ENCODE data around the gene PTPN2.
"Not testable (repeated sequence)": the region's sequence is repeated elsewhere in the genome, so short reads cannot be mapped to it uniquely, and the experiment has no call there.

The PTPN2 gene

DNA sequence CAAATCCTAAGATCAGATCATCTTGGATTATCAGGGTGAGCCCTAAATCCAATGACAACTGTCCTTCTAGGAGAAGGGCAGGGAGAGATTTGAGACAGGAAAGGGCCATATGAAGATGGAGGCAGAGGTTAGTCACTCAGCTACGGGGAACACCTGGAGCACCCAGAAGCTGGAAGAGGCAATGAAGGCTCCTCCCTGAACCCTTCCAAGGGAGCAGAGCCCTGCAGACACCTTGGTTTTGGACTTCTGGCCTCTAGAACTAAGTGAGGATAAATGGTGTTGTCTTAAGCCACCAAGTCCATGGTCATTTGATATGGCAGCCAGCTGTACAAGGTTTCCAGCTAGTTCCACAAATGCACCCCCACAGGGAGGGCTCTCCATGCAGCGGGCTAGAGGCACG, 6.9 kb upstream of the PTPN2 start:
- DNase-seq, result no peak

GRCh38 chr18:12886498-12887126, 2.6 kb upstream of the PTPN2 start:
- peak; percentile 12 for DNase-seq

- no peak for DNase-seq
Measured at GRCh38 chr18:12885500-12885899, 1.5 kb upstream of the PTPN2 start.

DNA sequence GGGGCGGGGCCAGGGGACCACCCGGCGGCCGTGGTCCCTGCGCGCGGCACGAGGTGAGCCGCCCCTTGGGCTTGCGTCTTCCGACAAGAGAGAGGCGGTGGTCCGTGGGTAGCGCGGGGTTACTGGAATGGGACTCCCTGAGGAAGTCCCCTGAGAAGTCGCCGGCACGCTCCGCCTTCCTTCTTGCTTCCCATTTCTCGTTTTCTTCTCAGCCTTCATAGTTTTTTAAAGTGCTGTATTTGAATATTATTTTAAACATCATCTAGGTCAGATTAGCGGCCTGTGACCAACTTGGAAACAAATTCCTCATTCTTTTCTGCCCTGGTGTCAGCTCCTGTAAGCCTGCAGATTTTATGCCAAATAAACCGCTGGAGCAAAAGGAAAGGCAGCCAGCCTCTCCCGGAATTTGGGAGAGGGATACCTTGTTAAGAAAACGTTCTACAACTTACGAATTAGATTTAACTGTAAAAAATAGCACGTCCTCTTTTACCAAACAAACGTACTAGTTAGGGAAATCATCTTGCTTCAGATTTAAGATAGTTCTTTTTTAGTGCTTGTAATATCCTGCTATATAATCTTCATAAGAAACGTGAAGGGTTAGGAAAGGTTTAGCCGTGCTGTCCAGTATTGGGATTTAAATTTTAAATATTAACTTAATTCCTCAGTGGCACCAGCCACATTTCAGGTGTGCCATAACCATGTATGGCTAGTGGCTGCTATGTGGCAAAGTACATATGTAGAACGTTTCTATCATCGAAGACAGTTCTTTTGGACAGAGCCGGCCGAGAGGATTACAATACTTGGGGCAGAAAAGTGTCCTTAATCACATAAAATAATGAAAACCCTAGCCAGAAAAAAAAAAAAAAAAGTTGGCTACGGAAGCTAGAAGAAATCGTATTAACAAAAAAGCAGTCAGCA, 628 bp upstream of the PTPN2 start:
- DNase-seq, result no peak

DNA sequence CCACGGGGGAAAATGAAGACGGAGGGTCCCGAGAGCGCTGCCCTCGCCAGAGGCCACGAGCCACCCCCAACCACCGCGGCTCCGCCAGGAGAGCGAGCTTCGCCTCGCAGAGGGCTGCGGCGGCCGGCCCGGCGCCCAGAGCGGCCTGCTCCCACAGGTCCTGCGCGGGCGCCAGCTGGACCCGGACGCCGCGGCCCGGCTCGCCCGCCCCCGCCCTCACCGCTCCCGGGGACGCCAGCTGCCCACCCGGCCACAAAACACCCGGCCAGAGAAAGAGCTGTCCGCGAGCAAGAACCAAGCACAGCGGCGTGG, 709 bp downstream of the PTPN2 start:
- DNase-seq, result no peak

GRCh38 chr18:12882453-12883371, 1.3 kb downstream of the PTPN2 start:
- no peak for DNase-seq

DNA sequence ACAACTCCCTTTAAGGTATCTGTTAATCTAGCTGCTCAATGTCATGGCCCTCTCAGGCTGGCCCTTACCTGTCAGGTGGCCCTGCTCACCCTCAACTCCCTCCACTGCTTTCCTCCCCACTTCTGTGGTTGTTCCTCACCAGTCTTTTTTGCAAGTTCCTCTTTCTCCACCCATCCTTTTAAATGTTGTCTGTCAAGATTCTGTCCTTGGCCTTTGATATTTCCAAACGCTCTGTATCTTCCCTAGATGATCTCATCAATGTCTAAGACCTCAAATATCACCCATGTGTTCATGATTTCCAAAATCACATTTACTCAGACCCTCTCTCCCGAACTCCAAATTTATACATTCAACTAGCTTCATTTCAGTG, 3.5 kb downstream of the PTPN2 start:
- DNase-seq, result no peak

DNA sequence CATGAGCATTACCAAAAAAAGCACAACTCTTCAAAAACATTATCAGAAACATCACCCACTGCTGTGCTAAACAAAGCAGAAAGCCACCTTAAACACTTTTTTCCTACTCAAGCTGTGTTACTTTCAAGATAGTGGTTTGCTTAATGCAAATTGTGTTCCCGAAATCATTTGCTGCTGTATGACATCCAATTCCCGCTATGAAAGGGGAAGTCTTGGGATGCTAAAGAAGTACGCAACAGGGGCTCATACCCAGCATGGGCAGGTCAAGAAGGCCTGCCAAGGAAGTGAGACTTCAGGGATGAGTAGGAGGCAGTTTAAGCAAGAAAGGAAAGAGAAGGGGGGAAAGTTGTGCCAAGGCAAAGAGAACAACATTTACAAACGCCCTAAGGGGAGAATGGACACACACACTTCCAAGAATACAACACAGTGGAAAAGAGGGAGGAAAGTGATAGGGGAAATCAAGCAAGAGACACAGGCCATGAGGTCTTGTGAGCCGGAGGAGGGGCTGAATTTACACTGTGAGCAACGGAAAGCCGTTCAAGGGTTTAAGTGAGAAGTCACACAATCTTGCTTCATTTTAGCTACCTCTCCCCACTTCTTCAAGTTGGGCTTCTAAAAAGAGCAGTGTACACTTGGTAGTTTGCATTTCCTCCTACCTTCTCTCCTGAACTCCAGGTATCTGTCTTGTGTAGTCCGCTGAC, 4.0 kb downstream of the PTPN2 start:
- no peak for DNase-seq

DNA sequence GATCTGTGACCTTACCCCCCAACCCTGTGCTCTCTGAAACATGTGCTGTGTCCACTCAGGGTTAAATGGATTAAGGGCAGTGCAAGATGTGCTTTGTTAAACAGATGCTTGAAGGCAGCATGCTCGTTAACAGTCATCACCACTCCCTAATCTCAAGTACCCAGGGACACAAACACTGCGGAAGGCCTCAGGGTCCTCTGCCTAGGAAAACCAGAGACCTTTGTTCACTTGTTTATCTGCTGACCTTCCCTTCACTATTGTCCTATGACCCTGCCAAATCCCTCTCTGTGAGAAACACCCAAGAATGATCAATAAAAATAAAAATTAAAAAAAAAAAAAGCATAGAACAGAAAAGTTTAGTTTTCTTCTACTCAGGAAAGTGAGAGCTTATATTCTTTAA, 9.0 kb downstream of the PTPN2 start:
- DNase-seq, result not testable (repeated sequence)

- not testable (repeated sequence) for DNase-seq
Measured at GRCh38 chr18:12873961-12874567, 10.0 kb downstream of the PTPN2 start.

DNA sequence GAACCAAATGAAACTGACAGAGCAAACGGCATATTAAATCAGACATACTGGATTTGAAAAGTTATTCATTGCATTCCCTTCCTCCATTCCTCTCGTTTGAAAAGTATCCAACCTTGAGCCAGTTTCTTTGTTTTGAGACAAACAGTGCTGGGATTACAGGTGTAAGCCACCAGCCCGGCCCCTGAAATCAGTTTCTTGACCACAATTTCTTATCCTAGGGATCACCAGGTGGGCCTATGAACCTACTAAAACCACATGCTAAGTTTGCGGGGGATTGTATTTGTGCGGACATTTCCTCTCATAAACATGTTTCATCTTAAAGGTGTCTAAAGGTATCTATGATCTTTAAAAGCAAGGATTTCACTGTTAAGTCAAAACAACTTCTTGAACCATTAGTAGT, 11.6 kb downstream of the PTPN2 start:
- DNase-seq, result no peak

DNA sequence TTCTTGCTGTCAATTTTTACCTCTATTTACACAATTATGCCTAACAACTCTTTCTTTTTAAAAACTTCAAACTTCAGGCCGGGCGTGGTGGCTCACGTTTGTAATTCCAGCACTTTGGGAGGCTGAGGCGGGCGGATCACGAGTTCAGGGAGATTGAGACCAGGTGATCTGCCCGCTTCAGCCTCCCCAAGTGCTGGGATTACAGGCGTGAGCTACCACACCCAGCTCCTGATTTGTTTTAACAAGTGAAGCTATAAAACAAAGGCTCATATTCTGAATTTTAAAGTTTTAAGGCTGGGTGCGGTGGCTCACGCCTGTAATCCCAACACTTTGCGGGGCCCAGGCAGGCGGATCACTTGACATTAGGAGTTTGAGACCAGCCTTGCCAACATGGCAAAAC, 15.5 kb downstream of the PTPN2 start:
- DNase-seq, result no peak

GRCh38 chr18:12867441-12868123, 16.5 kb downstream of the PTPN2 start:
- DNase-seq, result no peak

DNA sequence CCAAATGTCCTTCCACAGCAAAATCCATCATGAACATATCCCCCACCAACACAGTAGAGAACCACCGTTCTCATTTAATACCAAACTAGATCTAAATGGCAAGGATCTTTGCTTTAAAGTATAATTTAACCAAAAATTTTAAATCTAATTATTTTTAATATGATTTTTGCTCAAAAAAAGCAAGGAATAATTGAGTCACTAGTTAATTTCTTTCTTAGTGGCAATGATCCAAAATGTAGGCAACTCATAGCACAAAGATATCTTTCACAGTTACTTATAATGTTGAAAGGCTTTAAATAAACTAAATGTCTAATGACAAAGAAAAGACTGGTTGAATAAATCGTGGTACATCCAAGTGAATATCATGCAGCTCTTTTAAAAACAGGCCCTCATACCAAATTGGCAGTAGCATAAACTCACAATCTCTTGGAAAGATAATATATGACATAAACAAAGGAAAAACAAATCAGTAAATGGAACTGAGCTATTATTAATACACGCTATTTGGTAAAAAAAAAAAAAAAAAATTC, 20.3 kb downstream of the PTPN2 start:
- no peak for DNase-seq

GRCh38 chr18:12862874-12863482, 21.1 kb downstream of the PTPN2 start:
- DNase-seq, result no peak

DNA sequence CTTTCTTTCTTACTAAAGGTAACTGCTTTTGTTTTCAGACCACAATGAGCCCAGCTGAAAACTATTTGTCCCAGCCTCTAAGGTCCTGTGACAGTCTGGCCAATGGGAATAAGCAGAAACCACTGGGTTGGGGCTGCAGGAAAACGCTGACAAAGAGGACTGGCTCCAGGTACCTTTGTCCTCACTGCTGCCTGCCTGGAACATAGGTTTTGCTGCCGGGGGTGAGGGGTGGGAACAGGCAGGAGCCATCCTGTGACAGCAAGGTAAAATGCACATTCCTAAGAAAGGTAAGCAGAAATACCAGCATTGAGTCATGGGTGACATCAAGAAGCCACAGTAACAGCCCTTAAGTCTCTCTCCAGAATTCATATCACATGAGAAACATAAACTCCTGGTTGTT, 21.6 kb downstream of the PTPN2 start:
- no peak for DNase-seq

GRCh38 chr18:12861637-12862036, 22.4 kb downstream of the PTPN2 start:
- no peak for DNase-seq

DNA sequence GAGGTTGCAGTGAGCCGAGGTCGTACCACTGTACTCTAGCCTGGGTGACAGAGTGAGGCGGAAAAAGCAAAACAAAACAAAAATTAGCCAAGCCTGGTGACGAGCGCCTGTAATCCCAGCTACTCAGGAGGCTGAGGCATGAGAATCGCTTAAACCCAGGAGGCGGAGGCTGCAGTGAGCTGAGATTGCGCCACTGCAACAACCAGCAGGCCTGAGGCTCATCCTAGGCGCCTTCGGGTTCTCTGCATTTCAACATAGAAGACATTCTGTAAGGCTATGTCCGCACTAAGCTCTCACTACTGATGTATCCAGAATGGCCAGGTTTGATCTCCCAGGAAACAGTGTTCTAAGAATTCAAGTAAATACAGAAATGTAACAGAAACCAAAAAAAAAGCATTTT, 23.5 kb downstream of the PTPN2 start:
- DNase-seq, result no peak

GRCh38 chr18:12858991-12859390, 25.0 kb downstream of the PTPN2 start:
- no peak for DNase-seq

DNA sequence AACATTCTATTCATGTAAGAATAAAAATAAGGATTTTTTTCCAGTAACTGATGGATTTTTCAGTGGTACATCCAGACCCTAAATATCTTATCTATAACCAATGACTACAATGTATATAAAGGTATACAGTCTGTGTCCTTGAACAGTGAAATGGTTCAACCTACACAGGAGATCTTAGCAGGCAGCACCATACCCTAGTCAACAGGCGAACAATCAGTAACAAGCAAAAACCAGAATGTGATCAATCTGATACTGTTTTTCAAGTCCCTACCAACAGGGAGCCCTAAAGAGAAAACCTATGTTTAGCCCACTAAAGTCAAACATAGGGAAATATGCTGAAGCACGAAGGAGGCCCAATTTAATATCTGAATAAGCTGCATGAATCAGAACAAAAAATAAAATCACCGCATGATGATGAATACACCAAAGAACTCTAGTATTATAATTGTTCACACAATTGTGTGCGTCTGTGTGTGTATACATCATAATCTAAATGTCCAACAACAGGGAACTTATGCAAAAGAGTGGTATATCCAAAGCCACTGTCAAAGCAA, 26.0 kb downstream of the PTPN2 start:
- no peak for DNase-seq

All from COR-L47 (cell line).